Activated CD4-positive, alpha-beta T cell treated with anti-CD3 and anti-CD28 coated beads for 36 hours (primary cell): Measurements from ENCODE around the gene ESRRB. TPM values are rescaled to one million over a fixed set of nuclear protein-coding genes. Genes with fewer than 3 reads are reported as not detected.

ENCODE experiments used
- ATAC-seq: fragments of 200-7000 bp; cut with Tn5 transposase; one replicate; pipeline ENCODE4 v1.10.0; 2021; ENCODE audit warnings: mild to moderate bottlenecking, moderate library complexity
- CTCF ChIA-PET: fragments of 350-600 bp; sonication (Branson Sonifier 250); formaldehyde crosslinking; loops from one replicate; lab custom pipeline; 2021; ENCODE audit warnings: antibody characterized with exemption; lab: Charles Lee
- POLR2A ChIA-PET: fragments of 350-600 bp; sonication (Branson Sonifier 250); formaldehyde crosslinking; loops from one replicate; lab custom pipeline; 2021; ENCODE audit warnings: antibody characterized with exemption, inconsistent platforms; lab: Charles Lee
- DNase-seq: peaks from one replicate; pipeline ENCODE4 v3.0.0-alpha.2; 2020
- H3K27ac Mint-ChIP-seq: one replicate; pipeline ENCODE4 v1.8.0; 2021; ENCODE audit warnings: mixed read lengths
- H3K27me3 Mint-ChIP-seq: one replicate; pipeline ENCODE4 v1.8.0; 2021; ENCODE audit warnings: mixed read lengths
- H3K36me3 Mint-ChIP-seq: one replicate; pipeline ENCODE4 v1.8.0; 2021; ENCODE audit warnings: low read depth, mixed read lengths
- H3K4me1 Mint-ChIP-seq: one replicate; pipeline ENCODE4 v1.8.0; 2021; ENCODE audit warnings: mixed read lengths
- H3K4me3 Mint-ChIP-seq: one replicate; pipeline ENCODE4 v1.8.0; 2021; ENCODE audit warnings: mild to moderate bottlenecking, moderate library complexity, mixed read lengths
- H3K9me3 Mint-ChIP-seq: one replicate; pipeline ENCODE4 v1.8.0; 2021; ENCODE audit warnings: low read depth, mixed read lengths
- intact Hi-C, 2 experiments: fragments of 100-400 bp; cut with DNase I in 1 of 2; cut with micrococcal nuclease in 1 of 2; formaldehyde crosslinking; loops; one replicate each; pipeline versions ENCODE4 v1.14.2 to v1.15.1; 2022 to 2024; cut with DNase I, micrococcal nuclease
- total RNA-seq, 2 experiments: library from RNA; stranded (reverse); gene quantifications; one replicate each; pipeline ENCODE4 v1.2.3, GENCODE V29; 2021

Gene ESRRB
- total RNA-seq, 2 experiments from 2014 or later, result 0.11 to 0.14 TPM

- ATAC-seq, result no peak
- POLR2A ChIA-PET, result no interaction called here
- CTCF ChIA-PET, result interaction anchor here (0.7 to 1.5 kb wide), 4 partner anchors 15 to 242 kb away, joined by 3 to 4 read pairs (median 3); no protein-coding TSS in a partner anchor
These were observed 38.0 kb upstream of the ESRRB start for GRCh38 chr14:76337635-76338545.

GRCh38 chr14:76339728-76340615, 36.0 kb upstream of the ESRRB start:
- ChIA-PET POLR2A (no interaction called here), CTCF (interaction anchor here (0.6 kb wide), 1 partner anchor 148 kb away, joined by 3 read pairs; no protein-coding TSS in a partner anchor)
- no peaks in the 10 kb centered on the region for H3K36me3 Mint-ChIP-seq

More at GRCh38 chr14:76337635-76338545, 38.0 kb upstream of the ESRRB start:
- no peak for DNase-seq
- Mint-ChIP-seq H3K27ac (no peak overlapping the region), H3K4me1 (no peaks in the 10 kb centered on the region), H3K9me3 (peaks cover 3% of the 10 kb centered on the region), H3K36me3 (no peaks in the 10 kb centered on the region), H3K27me3 (peaks cover 10% of the 10 kb centered on the region), H3K4me3 (no peak overlapping the region)
- intact Hi-C loops, result no loop called here

DNA sequence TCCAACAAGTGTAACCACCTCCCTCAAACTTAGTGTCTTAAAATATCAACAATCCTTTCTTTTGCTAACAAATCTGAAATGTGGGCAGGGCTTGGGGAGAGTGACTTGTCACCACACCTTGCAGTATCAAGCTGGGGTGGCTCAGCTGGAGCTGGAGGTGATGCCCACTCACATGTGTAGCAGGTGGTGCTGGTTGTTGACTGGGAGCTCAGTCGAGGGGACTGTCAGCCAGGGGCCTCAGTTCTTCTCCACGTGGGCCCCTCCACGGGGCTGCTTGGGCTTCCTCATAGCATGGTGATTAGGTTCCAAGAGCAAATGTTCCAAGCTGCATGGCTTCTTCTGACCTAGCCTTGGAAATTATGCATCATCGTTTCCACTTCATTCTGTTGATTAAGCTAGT, 32.6 kb upstream of the ESRRB start:
- ChIA-PET CTCF (interaction anchor here (0.5 to 0.8 kb wide), 2 partner anchors 12 to 437 kb away, joined by 3 read pairs; no protein-coding TSS in a partner anchor), POLR2A (no interaction called here)
- Mint-ChIP-seq H3K4me3 (no peak overlapping the region), H3K4me1 (no peaks in the 10 kb centered on the region), H3K36me3 (no peaks in the 10 kb centered on the region), H3K27me3 (peaks cover 9% of the 10 kb centered on the region), H3K27ac (no peak overlapping the region), H3K9me3 (peaks cover 9% of the 10 kb centered on the region)
- intact Hi-C loops, result no loop called here
- ATAC-seq (no peak), DNase-seq (no peak)

More at GRCh38 chr14:76339728-76340615, 36.0 kb upstream of the ESRRB start:
- Mint-ChIP-seq H3K4me1 (no peaks in the 10 kb centered on the region), H3K27ac (no peak overlapping the region), H3K9me3 (peaks cover 9% of the 10 kb centered on the region), H3K4me3 (no peak overlapping the region), H3K27me3 (peaks cover 12% of the 10 kb centered on the region)
- intact Hi-C loops, result no loop called here
- no peak for ATAC-seq
- DNase-seq, result no peak

- no peak overlapping the region for H3K27ac Mint-ChIP-seq
- POLR2A ChIA-PET, result no interaction called here
- H3K4me3 Mint-ChIP-seq, result no peak overlapping the region
- DNase-seq (no peak), ATAC-seq (no peak)
- no peaks in the 10 kb centered on the region for H3K36me3 Mint-ChIP-seq
- peaks cover 13% of the 10 kb centered on the region for H3K27me3 Mint-ChIP-seq
- H3K9me3 Mint-ChIP-seq, result peaks cover 9% of the 10 kb centered on the region
- intact Hi-C loops, result no loop called here
- CTCF ChIA-PET, result no interaction called here
- no peaks in the 10 kb centered on the region for H3K4me1 Mint-ChIP-seq
These were observed 29.4 kb upstream of the ESRRB start for GRCh38 chr14:76346391-76347160.

DNA sequence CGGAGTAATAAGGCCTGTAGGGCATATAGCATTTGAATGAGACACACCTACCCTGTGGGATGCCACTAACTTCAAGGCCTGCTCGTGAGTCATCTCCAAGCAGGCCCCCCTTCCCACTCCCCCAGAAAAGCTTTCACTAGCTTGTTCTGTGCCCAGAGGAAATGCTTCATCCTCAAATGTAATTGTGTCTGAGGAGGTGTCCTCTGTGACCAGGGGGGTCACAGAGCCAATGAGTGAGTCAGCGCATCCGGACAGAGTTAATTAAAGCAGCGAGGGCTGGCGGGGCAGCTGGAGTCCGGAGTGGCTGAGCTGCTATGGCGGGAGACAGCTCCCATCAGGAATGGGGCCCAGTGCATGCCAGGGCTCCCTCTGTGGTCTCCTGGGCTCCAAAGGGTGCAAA, 27.0 kb upstream of the ESRRB start:
- Mint-ChIP-seq H3K4me1 (no peaks in the 10 kb centered on the region), H3K36me3 (no peaks in the 10 kb centered on the region), H3K27me3 (peaks cover 12% of the 10 kb centered on the region), H3K4me3 (no peak overlapping the region), H3K27ac (no peak overlapping the region), H3K9me3 (peaks cover under 1% of the 10 kb centered on the region)
- POLR2A ChIA-PET, result no interaction called here
- CTCF ChIA-PET, result interaction anchor here (0.6 kb wide), 1 partner anchor 39 kb away, joined by 5 read pairs; no protein-coding TSS in a partner anchor
- intact Hi-C loops, result no loop called here
- ATAC-seq (no peak), DNase-seq (no peak)

GRCh38 chr14:76349993-76350392, 25.9 kb upstream of the ESRRB start:
- no peaks in the 10 kb centered on the region for H3K9me3 Mint-ChIP-seq
- CTCF ChIA-PET, result interaction anchor here (0.6 to 4.6 kb wide), 3 partner anchors 298 to 345 kb away, joined by 3 to 73 read pairs (median 3); no protein-coding TSS in a partner anchor
- H3K36me3 Mint-ChIP-seq, result no peaks in the 10 kb centered on the region
- no peak for DNase-seq
- intact Hi-C loops, result loop anchor here in 1 of 2 experiments (10.0 kb wide), 1 partner anchor 445 kb away; no protein-coding TSS in a partner anchor
- no peak overlapping the region for H3K27ac Mint-ChIP-seq
- H3K27me3 Mint-ChIP-seq, result peaks cover 14% of the 10 kb centered on the region
- no peak for ATAC-seq
- no peak overlapping the region for H3K4me3 Mint-ChIP-seq
- H3K4me1 Mint-ChIP-seq, result no peaks in the 10 kb centered on the region
- POLR2A ChIA-PET, result no interaction called here

DNA sequence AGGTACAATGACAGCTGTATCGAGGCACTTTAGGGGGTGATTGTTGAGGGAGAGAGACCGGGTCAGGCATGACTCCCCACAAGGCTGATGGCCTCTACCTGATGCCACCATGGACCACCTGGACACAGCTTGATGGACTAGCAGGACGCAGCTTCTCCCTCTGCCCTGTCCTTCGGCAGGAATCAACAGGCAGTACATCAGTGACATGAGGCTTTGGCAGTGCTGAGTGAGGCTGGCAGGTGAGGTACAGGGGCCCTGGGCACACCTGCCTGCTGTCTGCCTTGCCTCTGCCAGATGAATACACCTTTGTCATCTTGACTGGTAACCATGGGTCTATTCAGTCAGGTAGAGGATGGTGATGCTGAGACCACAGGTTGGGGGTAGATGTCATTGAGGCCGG, 25.3 kb upstream of the ESRRB start:
- POLR2A ChIA-PET, result no interaction called here
- H3K27me3 Mint-ChIP-seq, result peaks cover 10% of the 10 kb centered on the region
- intact Hi-C loops, result loop anchor here in 1 of 2 experiments (10.0 kb wide), 1 partner anchor 446 kb away; no protein-coding TSS in a partner anchor
- no peak for ATAC-seq
- no peaks in the 10 kb centered on the region for H3K9me3 Mint-ChIP-seq
- no peak overlapping the region for H3K4me3 Mint-ChIP-seq
- H3K4me1 Mint-ChIP-seq, result no peaks in the 10 kb centered on the region
- CTCF ChIA-PET, result interaction anchor here (0.6 to 4.6 kb wide), 3 partner anchors 299 to 345 kb away, joined by 3 to 73 read pairs (median 3); no protein-coding TSS in a partner anchor
- no peaks in the 10 kb centered on the region for H3K36me3 Mint-ChIP-seq
- H3K27ac Mint-ChIP-seq, result no peak overlapping the region
- no peak for DNase-seq

- peaks cover 14% of the 10 kb centered on the region for H3K27me3 Mint-ChIP-seq
- intact Hi-C loops, result loop anchor here (1.0 to 10.0 kb wide), 4 partner anchors 301 to 643 kb away; no protein-coding TSS in a partner anchor
- CTCF ChIA-PET, result interaction anchor here (0.6 to 4.6 kb wide), 5 partner anchors 14 to 411 kb away, joined by 3 to 73 read pairs (median 4); no protein-coding TSS in a partner anchor
- ATAC-seq (no peak), DNase-seq (no peak)
- no peaks in the 10 kb centered on the region for H3K4me1 Mint-ChIP-seq
- no peak overlapping the region for H3K4me3 Mint-ChIP-seq
- no peaks in the 10 kb centered on the region for H3K36me3 Mint-ChIP-seq
- no peaks in the 10 kb centered on the region for H3K9me3 Mint-ChIP-seq
- no peak overlapping the region for H3K27ac Mint-ChIP-seq
- POLR2A ChIA-PET, result no interaction called here
These were observed 24.0 kb upstream of the ESRRB start for GRCh38 chr14:76351941-76352340.

DNA sequence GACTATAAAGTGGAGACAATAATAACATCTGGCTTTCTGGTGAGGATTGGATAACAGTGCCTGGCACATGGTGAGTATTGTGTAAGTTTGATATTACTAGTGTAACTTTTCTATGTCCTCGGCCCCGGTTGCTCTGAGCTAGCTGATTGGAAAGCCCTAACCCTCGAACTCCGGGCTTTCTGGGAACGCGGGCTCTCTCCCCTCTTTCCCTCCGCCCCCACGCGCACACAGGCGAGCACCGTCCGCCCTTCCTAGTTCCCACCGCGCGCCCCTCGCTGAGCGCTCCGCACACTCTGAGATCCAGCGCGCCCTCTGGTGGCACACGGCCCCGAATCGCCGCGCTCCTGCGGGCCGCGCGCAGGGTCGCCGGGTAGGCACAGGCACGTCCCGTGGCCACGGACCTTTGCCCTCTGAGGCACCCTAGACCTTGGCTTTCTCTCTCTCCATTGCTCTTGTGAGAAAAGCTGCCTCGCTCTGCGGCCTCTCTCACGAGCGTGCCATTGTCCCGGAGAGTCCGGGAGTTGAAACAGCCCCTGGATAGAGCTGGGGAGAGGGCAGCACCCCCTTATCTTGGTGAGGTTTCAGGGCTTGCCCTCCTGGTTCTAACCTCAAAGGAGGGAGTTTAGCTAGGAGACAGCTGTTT, 23.2 kb upstream of the ESRRB start:
- Mint-ChIP-seq H3K9me3 (no peaks in the 10 kb centered on the region), H3K27ac (no peak overlapping the region), H3K36me3 (no peaks in the 10 kb centered on the region), H3K4me3 (no peak overlapping the region), H3K27me3 (peaks cover 14% of the 10 kb centered on the region), H3K4me1 (no peaks in the 10 kb centered on the region)
- CTCF ChIA-PET, result interaction anchor here (0.6 to 4.6 kb wide), 9 partner anchors 11 to 644 kb away, joined by 3 to 73 read pairs (median 4); no protein-coding TSS in a partner anchor
- DNase-seq, result peak; percentile 78
- POLR2A ChIA-PET, result no interaction called here
- intact Hi-C loops, result loop anchor here (1.0 to 10.0 kb wide), 4 partner anchors 301 to 643 kb away; no protein-coding TSS in a partner anchor
- ATAC-seq, result peak; percentile 92

DNA sequence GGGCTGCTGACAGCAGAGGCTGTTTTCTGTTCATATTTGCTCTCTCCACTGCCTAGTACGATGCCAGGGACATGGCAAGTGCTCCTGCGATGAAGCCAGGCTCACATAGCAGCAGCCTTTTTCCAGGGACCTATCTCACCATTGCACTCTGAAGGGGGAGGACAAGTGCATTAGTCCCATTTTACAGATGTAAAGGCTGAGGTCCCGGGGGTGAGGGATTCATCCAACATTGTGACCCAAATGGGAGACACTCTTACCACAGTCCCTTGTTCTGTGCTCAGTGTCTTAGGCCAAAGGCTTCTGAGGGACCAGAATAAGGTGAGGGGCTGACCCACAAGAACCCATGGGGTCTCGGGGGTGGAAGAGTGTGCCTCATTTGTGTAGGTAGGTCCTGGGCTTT, 21.6 kb upstream of the ESRRB start:
- Mint-ChIP-seq H3K9me3 (no peaks in the 10 kb centered on the region), H3K4me1 (no peaks in the 10 kb centered on the region), H3K27ac (no peak overlapping the region), H3K27me3 (peaks cover 18% of the 10 kb centered on the region), H3K4me3 (no peak overlapping the region), H3K36me3 (no peaks in the 10 kb centered on the region)
- ChIA-PET CTCF (interaction anchor here (2.1 to 4.6 kb wide), 2 partner anchors 14 to 303 kb away, joined by 7 to 73 read pairs; no protein-coding TSS in a partner anchor), POLR2A (no interaction called here)
- intact Hi-C loops, result loop anchor here in 1 of 2 experiments (10.0 kb wide), 1 partner anchor 450 kb away; no protein-coding TSS in a partner anchor
- no peak for ATAC-seq
- no peak for DNase-seq
